B cell (primary cell): ENCODE measurements around the gene ARHGAP4. TPM values are rescaled to one million over a fixed set of nuclear protein-coding genes. Genes with fewer than 3 reads are reported as not detected.

Experiments used
- ATAC-seq: fragments of 200-7000 bp; cut with Tn5 transposase; one replicate; pipeline ENCODE4 v1.10.0; 2021; ENCODE audit warnings: low read depth, mild to moderate bottlenecking, moderate number of reproducible peaks, moderate library complexity
- CTCF ChIA-PET: fragments of 350-600 bp; sonication (Branson Sonifier 250); formaldehyde crosslinking; loops from one replicate; lab custom pipeline; 2021; ENCODE audit warnings: antibody characterized with exemption, inconsistent platforms; lab: Charles Lee
- POLR2A ChIA-PET: fragments of 350-600 bp; sonication (Branson Sonifier 250); formaldehyde crosslinking; loops from one replicate; lab custom pipeline; 2021; ENCODE audit warnings: antibody characterized with exemption; lab: Charles Lee
- DNase-seq: peaks from one replicate; pipeline ENCODE4 v3.0.0; 2013
- H2AFZ ChIP-seq: 2 replicates; pipeline ENCODE4 v1.6.1; 2012; ENCODE audit warnings: mild to moderate bottlenecking, low read depth, low read length; ENCODE audit not compliant: insufficient read depth, poor library complexity, severe bottlenecking
- H3K27ac ChIP-seq, 2 donors: 1 replicate in 1 of 2; 2 replicates in 1 of 2; pipeline ENCODE4 v1.5.1; 2012 to 2013; ENCODE audit warnings: low read length in 2 of 2, mild to moderate bottlenecking in 2 of 2, moderate library complexity in 1 of 2
- H3K27me3 ChIP-seq, 4 experiments: fragments of 200-600 bp in 1 of 4; sonication (generic) in 1 of 4; replicated peaks in 1 of 4; 1 replicate in 2 of 4; 2 replicates in 2 of 4; pipeline versions ENCODE4 v1.6.1 to v1.7.0; 2013 to 2016; ENCODE audit warnings: low read length in 3 of 4, mild to moderate bottlenecking in 2 of 4, mixed read lengths in 1 of 4, moderate library complexity in 1 of 4; ENCODE audit not compliant: insufficient read depth in 4 of 4, control insufficient read depth in 3 of 4; ENCODE audit errors: control extremely low read depth in 1 of 4
- H3K36me3 ChIP-seq, 2 experiments: replicated peaks in 1 of 2; 1 replicate in 1 of 2; 2 replicates in 1 of 2; pipeline versions ENCODE4 v1.6.1 to v1.7.1; 2013; ENCODE audit warnings: low read length in 1 of 2; ENCODE audit not compliant: insufficient read depth in 2 of 2, control insufficient read depth in 1 of 2; ENCODE audit errors: control extremely low read depth in 1 of 2, extremely low read depth in 1 of 2
- H3K4me1 ChIP-seq, 2 donors: fragments of 200-600 bp in 1 of 2; sonication (generic) in 1 of 2; 1 replicate in 1 of 2; 2 replicates in 1 of 2; pipeline versions ENCODE4 v1.5.1 to v1.6.1; 2013 to 2017; ENCODE audit warnings: low read length in 2 of 2; ENCODE audit not compliant: control insufficient read depth in 2 of 2, insufficient read depth in 2 of 2
- H3K4me2 ChIP-seq: replicated peaks from 2 replicates; pipeline ENCODE3; 2012; ENCODE audit warnings: mild to moderate bottlenecking, low read depth, low read length; ENCODE audit not compliant: poor library complexity, severe bottlenecking
- H3K4me3 ChIP-seq, 5 experiments: fragments of 200-600 bp in 1 of 5; sonication (generic) in 1 of 5; 1 replicate in 3 of 5; 2 replicates in 2 of 5; pipeline versions ENCODE4 v1.5.1 to v1.7.0; 2011 to 2016; ENCODE audit warnings: low read length in 4 of 5, mild to moderate bottlenecking in 4 of 5, low read depth in 2 of 5, control low read depth in 1 of 5, moderate library complexity in 1 of 5; ENCODE audit not compliant: insufficient read depth in 1 of 5; ENCODE audit errors: control extremely low read depth in 1 of 5, extremely low read depth in 1 of 5
- H3K79me2 ChIP-seq: fragments of 200-600 bp; sonication (generic); one replicate; pipeline ENCODE4 v1.6.0; 2016; ENCODE audit warnings: low read length; ENCODE audit not compliant: control insufficient read depth, insufficient read depth
- H3K9ac ChIP-seq: fragments of 200-600 bp; sonication (generic); 2 replicates; pipeline ENCODE4 v1.6.1; 2017; ENCODE audit warnings: mild to moderate bottlenecking, low read length, moderate library complexity
- H3K9me3 ChIP-seq, 3 donors: one replicate each; pipeline versions ENCODE4 v1.6.1 to v1.7.1; 2013; ENCODE audit warnings: low read length in 2 of 3; ENCODE audit not compliant: control insufficient read depth in 2 of 3, insufficient read depth in 1 of 3; ENCODE audit errors: control extremely low read depth in 1 of 3
- H4K20me1 ChIP-seq: 2 replicates; pipeline ENCODE4 v1.6.0; 2012; ENCODE audit warnings: mild to moderate bottlenecking, low read length; ENCODE audit not compliant: insufficient read depth, control insufficient read depth, poor library complexity, severe bottlenecking
- H3K27ac Mint-ChIP-seq: one replicate; pipeline ENCODE4 v1.8.0; 2021; ENCODE audit warnings: mixed read lengths
- H3K27me3 Mint-ChIP-seq: one replicate; pipeline ENCODE4 v1.8.0; 2021; ENCODE audit warnings: mixed read lengths
- H3K4me1 Mint-ChIP-seq: one replicate; pipeline ENCODE4 v1.8.0; 2021; ENCODE audit warnings: mixed read lengths
- H3K4me3 Mint-ChIP-seq: one replicate; pipeline ENCODE4 v1.8.0; 2021; ENCODE audit warnings: mixed read lengths
- H3K9me3 Mint-ChIP-seq: one replicate; pipeline ENCODE4 v1.8.0; 2022; ENCODE audit warnings: mixed read lengths; ENCODE audit not compliant: insufficient read depth
- EZH2 ChIP-seq: IDR thresholded peaks from 2 replicates; pipeline ENCODE4 v1.6.1; 2012; ENCODE audit warnings: borderline replicate concordance, low read depth, mild to moderate bottlenecking, moderate library complexity, low read length; ENCODE audit not compliant: insufficient read depth, poor library complexity, severe bottlenecking
- WGBS: methylation state at CpG from one replicate; pipeline ENCODE4 v1.1.5; 2013; ENCODE audit warnings: missing lambda C conversion rate; ENCODE audit not compliant: insufficient coverage; 5-methylcytosine and 5-hydroxymethylcytosine counted together
- intact Hi-C: fragments of 100-400 bp; cut with micrococcal nuclease; formaldehyde crosslinking; loops from one replicate; pipeline ENCODE4 v1.10.0; 2022
- polyA plus RNA-seq: library from polyadenylated mRNA; depleted of rRNA; stranded (reverse); fragments of >200 nt; gene quantifications from 2 replicates; pipeline ENCODE4 v1.2.3, GENCODE V29; 2012
- total RNA-seq, 2 donors: library from RNA; stranded (reverse); fragments of 120-200 nt in 1 of 2; gene quantifications; 1 replicate in 1 of 2; 2 replicates in 1 of 2; pipeline versions ENCODE4 v1.2.3 to v1.2.4, GENCODE V29; 2013 to 2022
- TF ChIP-seq, protein P1 (sequence below): fragments of 200-600 bp; IDR thresholded peaks from one replicate; pipeline ENCODE4 v1.8.0; 2022; ENCODE audit warnings: antibody characterized with exemption, mild to moderate bottlenecking

The ARHGAP4 gene
- total and polyA plus RNA-seq, 2 donors (not counting 1 experiment from before 2014, with no cell fraction given): 242 to 711 TPM

DNA sequence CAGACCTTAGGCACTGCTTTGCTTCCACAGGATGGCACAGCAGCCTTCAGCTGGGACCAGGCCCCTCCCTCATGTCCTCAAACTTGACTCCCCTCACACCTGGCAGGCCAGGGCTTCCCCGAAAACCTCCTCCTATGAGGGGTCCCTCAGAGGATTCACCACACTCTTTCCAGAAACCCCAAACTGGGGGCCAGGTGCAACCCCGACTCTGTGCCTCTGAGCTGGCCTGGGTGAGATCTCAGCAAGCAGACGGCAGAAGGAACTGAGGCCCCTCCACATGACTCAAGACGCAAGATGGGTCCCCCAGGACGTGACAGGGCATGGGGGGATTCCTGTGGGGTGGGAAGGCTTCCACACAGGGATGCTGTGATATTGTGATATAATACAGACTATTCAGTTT lies 39.3 kb upstream of the ARHGAP4 start:
- DNase-seq: no peak

DNA sequence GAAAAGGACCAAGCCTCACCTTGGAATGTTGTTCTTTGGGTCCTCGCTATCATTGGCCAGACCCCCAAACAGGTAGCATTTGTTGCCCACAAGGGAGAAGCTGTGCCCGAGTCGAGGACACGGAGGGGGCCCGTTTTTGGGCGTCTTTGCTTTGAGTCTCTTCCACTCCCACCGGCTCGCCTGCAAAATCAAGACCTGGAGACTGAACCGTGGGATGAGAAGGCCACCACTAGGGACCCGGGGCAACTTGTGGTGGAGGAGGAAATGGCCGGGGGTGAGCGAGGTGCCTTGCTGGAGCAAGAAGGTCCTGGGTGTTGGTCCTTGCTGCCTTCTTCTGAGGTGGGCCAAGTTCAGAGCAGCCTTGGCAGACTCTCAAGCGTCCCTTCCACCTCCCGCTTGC lies 38.0 kb upstream of the ARHGAP4 start:
- 92% methylated on average over 11 of the region's 14 CpGs for WGBS
- intact Hi-C loops: loop anchor here (10.0 kb wide), 1 partner anchor 1019 kb away; no protein-coding TSS in a partner anchor
- Histone ChIP-seq H3K79me2 (peaks cover 88% of the 10 kb centered on the region), H3K4me1 (peaks cover 36 to 45% of the 10 kb centered on the region in 2 donors), H3K4me3 (no peak overlapping the region), H2AFZ (no peak overlapping the region), H3K4me2 (no peak overlapping the region), H3K36me3 (peaks cover 0 to 56% of the 10 kb centered on the region in 2 experiments), H3K27me3 (no peaks in the 10 kb centered on the region), H3K27ac (no peak overlapping the region), H3K9me3 (no peaks in the 10 kb centered on the region), H3K9ac (no peak overlapping the region), H4K20me1 (peaks cover 70% of the 10 kb centered on the region)
- no peak for DNase-seq
- TF ChIP-seq, protein P1, sequence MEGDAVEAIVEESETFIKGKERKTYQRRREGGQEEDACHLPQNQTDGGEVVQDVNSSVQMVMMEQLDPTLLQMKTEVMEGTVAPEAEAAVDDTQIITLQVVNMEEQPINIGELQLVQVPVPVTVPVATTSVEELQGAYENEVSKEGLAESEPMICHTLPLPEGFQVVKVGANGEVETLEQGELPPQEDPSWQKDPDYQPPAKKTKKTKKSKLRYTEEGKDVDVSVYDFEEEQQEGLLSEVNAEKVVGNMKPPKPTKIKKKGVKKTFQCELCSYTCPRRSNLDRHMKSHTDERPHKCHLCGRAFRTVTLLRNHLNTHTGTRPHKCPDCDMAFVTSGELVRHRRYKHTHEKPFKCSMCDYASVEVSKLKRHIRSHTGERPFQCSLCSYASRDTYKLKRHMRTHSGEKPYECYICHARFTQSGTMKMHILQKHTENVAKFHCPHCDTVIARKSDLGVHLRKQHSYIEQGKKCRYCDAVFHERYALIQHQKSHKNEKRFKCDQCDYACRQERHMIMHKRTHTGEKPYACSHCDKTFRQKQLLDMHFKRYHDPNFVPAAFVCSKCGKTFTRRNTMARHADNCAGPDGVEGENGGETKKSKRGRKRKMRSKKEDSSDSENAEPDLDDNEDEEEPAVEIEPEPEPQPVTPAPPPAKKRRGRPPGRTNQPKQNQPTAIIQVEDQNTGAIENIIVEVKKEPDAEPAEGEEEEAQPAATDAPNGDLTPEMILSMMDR: no peak
- TF ChIP-seq EZH2: no peak
- peaks cover 33% of the 10 kb centered on the region for H3K4me1 Mint-ChIP-seq
- H3K27ac Mint-ChIP-seq: no peak overlapping the region
- ChIA-PET POLR2A (no interaction called here), CTCF (no interaction called here)
- H3K27me3 Mint-ChIP-seq: no peaks in the 10 kb centered on the region
- no peaks in the 10 kb centered on the region for H3K9me3 Mint-ChIP-seq
- no peak for ATAC-seq
- no peak overlapping the region for H3K4me3 Mint-ChIP-seq

More for the DNA sequence above, 39.3 kb upstream of the ARHGAP4 start:
- Histone ChIP-seq H3K4me2 (peak overlapping the region; percentile 70), H3K9me3 (no peaks in the 10 kb centered on the region), H3K4me1 (peaks cover 42 to 53% of the 10 kb centered on the region in 2 donors), H3K9ac (no peak overlapping the region), H3K27ac (no peak overlapping the region), H3K79me2 (peaks cover 97% of the 10 kb centered on the region), H3K27me3 (no peaks in the 10 kb centered on the region), H4K20me1 (peaks cover 76% of the 10 kb centered on the region), H3K36me3 (peaks cover 0 to 43% of the 10 kb centered on the region in 2 experiments), H2AFZ (no peak overlapping the region), H3K4me3 (no peak overlapping the region)
- TF ChIP-seq, protein P1: no peak
- no peak for TF ChIP-seq EZH2
- POLR2A ChIA-PET: no interaction called here
- H3K9me3 Mint-ChIP-seq: no peaks in the 10 kb centered on the region
- H3K4me1 Mint-ChIP-seq: peaks cover 38% of the 10 kb centered on the region
- H3K4me3 Mint-ChIP-seq: no peak overlapping the region
- CTCF ChIA-PET: no interaction called here
- intact Hi-C loops: loop anchor here (10.0 kb wide), 1 partner anchor 1021 kb away; no protein-coding TSS in a partner anchor
- WGBS: 57% methylated on average over 2 of the region's 5 CpGs
- ATAC-seq: no peak
- no peaks in the 10 kb centered on the region for H3K27me3 Mint-ChIP-seq
- peak overlapping the region; percentile 50 for H3K27ac Mint-ChIP-seq
